HepG2 (cell line): Measurements from ENCODE around the gene TRIM43B. TPM values are rescaled to one million over a fixed set of nuclear protein-coding genes. Genes with fewer than 3 reads are reported as not detected.

Source experiments
- ATAC-seq: fragments of 200-7000 bp; cut with Tn5 transposase; 3 replicates; pipeline ENCODE4 v1.9.1; 2020; ENCODE audit warnings: mild to moderate bottlenecking, moderate library complexity
- BruUV-seq: library from RNA; stranded (reverse); fragments of 400-500 nt; replicated peaks from 2 replicates; lab custom pipeline; 2021; lab: Mats Ljungman, UMichigan
- CTCF ChIA-PET: fragments of 300-600 bp; formaldehyde crosslinking; extraction: SDS; loops from one replicate; lab custom pipeline; 2021; ENCODE audit warnings: low total read pairs, inconsistent platforms, low intra/inter-chr PET ratio; lab: Yijun Ruan, JAX
- POLR2A ChIA-PET: fragments of 350-600 bp; sonication (Branson Sonifier 250); formaldehyde crosslinking; loops from one replicate; lab custom pipeline; 2020; ENCODE audit warnings: antibody characterized with exemption, inconsistent platforms; lab: Yijun Ruan, JAX
- DNase-seq: peaks from one replicate; pipeline ENCODE4 v3.0.0-alpha.2; 2015; ENCODE audit warnings: low spot score
- FAIRE-seq: peaks from 3 replicates; lab custom pipeline; 2011; peaks lifted over from hg19 to GRCh38; lab: Jason Lieb, UNC
- H2AFZ ChIP-seq: one replicate; pipeline ENCODE4 v1.6.1; 2011; ENCODE audit warnings: low read length, inconsistent platforms
- H3K27ac ChIP-seq: fragments of 300-600 bp; 3 replicates; pipeline ENCODE4 v1.8.0; 2011; ENCODE audit warnings: mixed run types, mild to moderate bottlenecking, mixed read lengths, low read length, inconsistent platforms; ENCODE audit not compliant: insufficient read depth; ENCODE audit errors: extremely low read length
- H3K27me3 ChIP-seq, 2 experiments: fragments of 200-600 bp in 1 of 2; 2 replicates in 1 of 2; 3 replicates in 1 of 2; pipeline versions ENCODE4 v1.6.0 to v1.8.0; 2011; ENCODE audit warnings: low read length in 2 of 2, mild to moderate bottlenecking in 2 of 2, moderate library complexity in 2 of 2, inconsistent platforms in 1 of 2; ENCODE audit not compliant: insufficient read depth in 2 of 2, control insufficient read depth in 1 of 2
- H3K36me3 ChIP-seq, 2 experiments: fragments of 200-600 bp in 1 of 2; replicated peaks in 1 of 2; 2 replicates in 1 of 2; 3 replicates in 1 of 2; pipeline versions ENCODE4 v1.5.1 to v1.8.0; 2011; ENCODE audit warnings: low read length in 2 of 2, inconsistent platforms in 1 of 2; ENCODE audit not compliant: insufficient read depth in 2 of 2, control insufficient read depth in 1 of 2
- H3K4me1 ChIP-seq: 2 replicates; pipeline ENCODE4 v1.5.1; 2012; ENCODE audit warnings: low read length, inconsistent platforms; ENCODE audit not compliant: insufficient read depth
- H3K4me2 ChIP-seq: 2 replicates; pipeline ENCODE4 v1.6.0; 2011; ENCODE audit warnings: low read depth, low read length, inconsistent platforms
- H3K4me3 ChIP-seq, 3 experiments: fragments of 200-600 bp in 1 of 3; sonication (generic), shearing (Covaris generic) in 1 of 3; replicated peaks in 1 of 3; 2 replicates each; pipeline ENCODE4 v1.5.1; 2011 to 2016; ENCODE audit warnings: low read length in 3 of 3, inconsistent platforms in 2 of 3, low read depth in 2 of 3, mild to moderate bottlenecking in 2 of 3, control low read depth in 1 of 3, mixed read lengths in 1 of 3; ENCODE audit not compliant: insufficient read depth in 1 of 3
- H3K79me2 ChIP-seq: one replicate; pipeline ENCODE4 v1.6.1; 2011; ENCODE audit warnings: low read length, inconsistent platforms; ENCODE audit not compliant: insufficient read depth
- H3K9ac ChIP-seq: 2 replicates; pipeline ENCODE4 v1.6.0; 2011; ENCODE audit warnings: mild to moderate bottlenecking, low read depth, low read length, inconsistent platforms; ENCODE audit not compliant: insufficient read depth
- H3K9me3 ChIP-seq: 2 replicates; pipeline ENCODE4 v1.5.1; 2012; ENCODE audit warnings: mild to moderate bottlenecking, low read length
- H4K20me1 ChIP-seq: 2 replicates; pipeline ENCODE4 v1.6.0; 2011; ENCODE audit warnings: inconsistent platforms, mild to moderate bottlenecking, low read length, moderate library complexity; ENCODE audit not compliant: insufficient read depth
- CHCHD3 ChIP-seq: sonication (generic); formaldehyde crosslinking; IDR thresholded peaks from 2 replicates; pipeline ENCODE4 v1.8.0; 2022; ENCODE audit warnings: mild to moderate bottlenecking, missing genetic modification reagents, moderate library complexity
- IKZF1 ChIP-seq: fragments of 450-650 bp; IDR thresholded peaks from 2 replicates; pipeline ENCODE4 v1.7.1; 2016
- KMT2B ChIP-seq: IDR thresholded peaks from 2 replicates; pipeline ENCODE4 v1.6.1; 2016; ENCODE audit warnings: missing genetic modification reagents, missing compliant biosample characterization
- NCOA1 ChIP-seq: sonication (generic); formaldehyde crosslinking; IDR thresholded peaks from 2 replicates; pipeline ENCODE4 v1.9.0; 2021; ENCODE audit warnings: missing genetic modification reagents
- RBAK ChIP-seq: sonication (generic); formaldehyde crosslinking; IDR thresholded peaks from 2 replicates; pipeline ENCODE4 v1.5.1; 2020; ENCODE audit warnings: mild to moderate bottlenecking, missing genetic modification reagents
- RERE ChIP-seq: IDR thresholded peaks from 2 replicates; pipeline ENCODE4 v1.6.1; 2016; ENCODE audit warnings: low read depth, missing genetic modification reagents, missing compliant biosample characterization
- ZNF3 ChIP-seq: IDR thresholded peaks from 2 replicates; pipeline ENCODE4 v1.7.0; 2017; ENCODE audit warnings: inconsistent platforms
- ZNF331 ChIP-seq: sonication (generic); formaldehyde crosslinking; IDR thresholded peaks from 2 replicates; pipeline ENCODE4 v1.4.0; 2020; ENCODE audit warnings: missing genetic modification reagents
- ZNF337 ChIP-seq: sonication (generic); formaldehyde crosslinking; IDR thresholded peaks from 2 replicates; pipeline ENCODE4 v1.5.1; 2020; ENCODE audit warnings: missing genetic modification reagents, low read depth, mild to moderate bottlenecking, borderline replicate concordance
- ZNF460 ChIP-seq: sonication (generic); formaldehyde crosslinking; IDR thresholded peaks from 2 replicates; pipeline ENCODE4 v1.5.1; 2020; ENCODE audit warnings: missing genetic modification reagents, mild to moderate bottlenecking, borderline replicate concordance
- ZNF547 ChIP-seq: sonication (generic); formaldehyde crosslinking; IDR thresholded peaks from 2 replicates; pipeline ENCODE4 v1.5.1; 2020; ENCODE audit warnings: mild to moderate bottlenecking, missing genetic modification reagents
- ZNF737 ChIP-seq: sonication (generic); formaldehyde crosslinking; IDR thresholded peaks from 2 replicates; pipeline ENCODE4 v1.5.0; 2020; ENCODE audit warnings: missing genetic modification reagents, mild to moderate bottlenecking, borderline replicate concordance
- ZNF773 ChIP-seq: sonication (generic); formaldehyde crosslinking; IDR thresholded peaks from 2 replicates; pipeline ENCODE4 v1.4.0; 2020; ENCODE audit warnings: missing genetic modification reagents, borderline replicate concordance
- WGBS: methylation state at CpG from one replicate; pipeline ENCODE4 v1.1.6; 2017; ENCODE audit warnings: low lambda C conversion rate; 5-methylcytosine and 5-hydroxymethylcytosine counted together
- in situ Hi-C: cut with HindIII; loops from 2 replicates; pipeline ENCODE4 v1.10.0; 2017; ENCODE audit warnings: low pct_unique_long_range_greater_than_20kb; ENCODE audit not compliant: extremely low pct_ligation_motif_present
- intact Hi-C: fragments of 100-400 bp; cut with micrococcal nuclease; formaldehyde crosslinking; loops from one replicate; pipeline ENCODE4 v1.10.0; 2022; ENCODE audit not compliant: unreplicated experiment
- polyA plus RNA-seq, 8 experiments: library from polyadenylated mRNA; depleted of rRNA in 3 of 8; stranded (reverse) in 7 of 8; unstranded in 1 of 8; fragments of >200 nt; fragmentation: Illumina TruSeq in 4 of 8; extraction: Trizol in 4 of 8; gene quantifications; 2 replicates each; pipeline versions ENCODE4 v1.2.1 to v1.2.3, GENCODE V29; 2011 to 2016; ENCODE audit warnings: low read depth in 4 of 8, missing spikeins in 1 of 8, mixed read lengths in 1 of 8; ENCODE audit not compliant: insufficient read depth in 1 of 8
- total RNA-seq, 5 experiments: library from RNA; depleted of rRNA; stranded (reverse); fragments of >200 nt; fragmentation: Illumina TruSeq; extraction: Trizol; gene quantifications; 2 replicates each; pipeline ENCODE4 v1.2.3, GENCODE V29; 2016; ENCODE audit warnings: low read depth in 1 of 5

TRIM43B gene
- total and polyA plus RNA-seq, 2 of the 13 experiments (the other 11 are each of a cell fraction or from before 2014, with no cell fraction given), result not detected

DNA sequence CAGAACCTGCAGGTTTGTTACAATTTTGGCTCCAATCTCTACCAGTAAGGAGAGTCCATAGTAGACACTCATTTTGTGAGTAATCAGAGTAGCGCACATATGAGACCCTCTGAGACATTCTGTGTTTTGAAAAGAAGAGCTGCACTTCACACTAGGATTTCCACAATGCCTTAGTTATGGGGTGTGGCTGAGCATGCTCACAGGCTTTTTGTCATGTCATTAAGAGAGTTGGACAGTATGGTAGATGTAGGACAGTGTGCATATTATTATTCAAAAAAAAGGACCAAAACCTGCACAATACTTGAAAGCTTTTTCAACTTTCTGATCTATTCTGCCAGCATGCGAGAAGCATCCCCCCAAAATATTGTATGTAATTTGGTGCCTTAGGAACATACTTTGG, 24.9 kb upstream of the TRIM43B start (continued):
- TF ChIP-seq KMT2B (CRISPR knock-in tag) (no peak), RBAK (CRISPR knock-in tag) (no peak), ZNF337 (no peak), RERE (no peak)

DNA sequence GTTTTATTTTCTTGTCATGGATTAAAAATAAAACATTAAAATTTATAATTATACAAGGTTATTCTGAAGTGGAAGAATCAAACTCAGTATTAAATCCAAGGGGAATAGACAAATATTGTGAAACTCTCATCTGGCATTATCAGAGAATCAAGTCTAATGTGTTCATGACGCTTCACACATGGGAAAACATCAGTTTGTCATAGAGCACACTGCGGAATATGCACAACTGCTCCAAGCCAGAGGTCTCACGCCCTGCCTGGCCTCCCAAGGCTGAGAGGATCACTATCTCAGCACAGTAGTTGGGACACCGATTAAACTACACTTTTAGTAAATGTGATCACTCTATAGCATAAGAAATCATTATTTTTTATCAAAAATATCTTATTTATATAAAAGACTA, 20.7 kb upstream of the TRIM43B start:
- ChIA-PET POLR2A (no interaction called here), CTCF (no interaction called here)
- Histone ChIP-seq H2AFZ (no peak overlapping the region), H3K27ac (no peak overlapping the region), H3K79me2 (no peaks in the 10 kb centered on the region), H3K4me3 (no peak overlapping the region), H3K27me3 (no peaks in the 10 kb centered on the region; a peak in 1 of 5 replicates), H3K4me2 (no peak overlapping the region), H3K4me1 (no peaks in the 10 kb centered on the region), H3K9ac (no peak overlapping the region), H4K20me1 (no peaks in the 10 kb centered on the region), H3K9me3 (no peaks in the 10 kb centered on the region), H3K36me3 (no peaks in the 10 kb centered on the region)
- intact Hi-C loops, result no loop called here
- DNase-seq, result no peak
- no peak for ATAC-seq
- no TSS peak for BruUV-seq
- in situ Hi-C loops, result no loop called here
- FAIRE-seq, result no peak
- WGBS, result 20% methylated on average over 4 of the region's 4 CpGs
- TF ChIP-seq CHCHD3 (no peak), ZNF773 (CRISPR knock-in tag) (no peak), ZNF547 (CRISPR knock-in tag) (no peak), ZNF331 (CRISPR knock-in tag) (no peak), ZNF3 (CRISPR knock-in tag) (no peak), NCOA1 (CRISPR knock-in tag) (no peak), ZNF460 (no peak), ZNF737 (CRISPR knock-in tag) (no peak), IKZF1 (no peak)
